Stomach (tissue), 9 donors: ENCODE measurements around the gene TTC39C. TPM values are rescaled to one million over a fixed set of nuclear protein-coding genes. Genes with fewer than 3 reads are reported as not detected.

Experiments used
- DNase-seq, 2 donors: peaks; one replicate each; pipeline versions ENCODE4 v3.0.0 to v3.0.0-alpha.2; 2013 to 2019
- H3K27ac ChIP-seq, 5 donors: fragments of 200-600 bp in 4 of 5; sonication (generic) in 4 of 5; one replicate each; pipeline ENCODE4 v1.5.1; 2013 to 2019; ENCODE audit warnings: mild to moderate bottlenecking in 1 of 5, moderate library complexity in 1 of 5
- H3K27me3 ChIP-seq, 3 donors: fragments of 200-600 bp; sonication (generic); one replicate each; pipeline ENCODE4 v1.5.1; 2017 to 2019; ENCODE audit warnings: mixed run types in 1 of 3
- H3K36me3 ChIP-seq, 4 donors: fragments of 200-600 bp; sonication (generic); 1 replicate in 3 of 4; 2 replicates in 1 of 4; pipeline ENCODE4 v1.5.1; 2016 to 2019
- H3K4me1 ChIP-seq, 4 donors: fragments of 200-600 bp; sonication (generic); one replicate each; pipeline ENCODE4 v1.5.1; 2016 to 2019
- H3K4me3 ChIP-seq, 4 donors: fragments of 200-600 bp; sonication (generic) in 3 of 4; one replicate each; pipeline ENCODE4 v1.5.1; 2016 to 2019; ENCODE audit warnings: mild to moderate bottlenecking in 1 of 4
- H3K9me3 ChIP-seq, 4 donors: fragments of 200-600 bp; sonication (generic); one replicate each; pipeline ENCODE4 v1.5.1; 2016 to 2019
- CTCF ChIP-seq, 7 experiments: fragments of 450-650 bp in 4 of 7; fragments of 200-600 bp in 3 of 7; sonication (generic) in 3 of 7; IDR thresholded peaks; one replicate each; pipeline ENCODE4 v1.5.1; 2016 to 2019; ENCODE audit warnings: antibody characterized with exemption in 7 of 7, control low read depth in 2 of 7, mild to moderate bottlenecking in 1 of 7
- EP300 ChIP-seq: sonication (generic); formaldehyde crosslinking; IDR thresholded peaks from one replicate; pipeline ENCODE4 v1.6.1; 2017; ENCODE audit warnings: antibody characterized with exemption
- POLR2A ChIP-seq, 4 donors: fragments of 450-650 bp; IDR thresholded peaks; one replicate each; pipeline ENCODE4 v1.6.1; 2016; ENCODE audit warnings: antibody characterized with exemption in 4 of 4, control low read depth in 2 of 4, mild to moderate bottlenecking in 1 of 4, moderate library complexity in 1 of 4
- POLR2AphosphoS5 ChIP-seq, 3 donors: sonication (generic); formaldehyde crosslinking; IDR thresholded peaks; one replicate each; pipeline ENCODE4 v1.6.1; 2016; ENCODE audit warnings: antibody characterized with exemption in 3 of 3
- WGBS, 5 donors: extraction: QIAGEN DNeasy Blood & Tissue Kit in 3 of 5; methylation state at CpG; one replicate each; pipeline versions ENCODE4 v1.1.5 to v1.1.7; 2013 to 2018; 5-methylcytosine and 5-hydroxymethylcytosine counted together
- intact Hi-C: fragments of 100-400 bp; cut with DNase I; formaldehyde crosslinking; loops from one replicate; pipeline ENCODE4 v1.15.1; 2023; ENCODE audit warnings: low total_unique reads
- polyA plus RNA-seq, 3 donors: library from polyadenylated mRNA; stranded (reverse); fragments of 200-250 nt; gene quantifications; one replicate each; pipeline ENCODE4 v1.2.3, GENCODE V29; 2013
- total RNA-seq, 5 donors: library from RNA; depleted of rRNA; stranded (reverse); fragments of >200 nt; gene quantifications; one replicate each; pipeline versions ENCODE4 v1.1.0 to v1.2.3, GENCODE V29; 2014 to 2016
- donor health status: healthy with polysubstance abuse.
- donor health status: Bipolar disorder and iron deficiency.
- donor health status: healthy.

Gene TTC39C
- total and polyA plus RNA-seq, 8 donors, result 1.8 to 42.0 (median 21.3) TPM

- intact Hi-C loops, result no loop called here
- no peak overlapping the region for H3K4me3 ChIP-seq
- H3K27me3 ChIP-seq, result no peaks in the 10 kb centered on the region
- WGBS, 5 donors, result 75 to 86% (median 78%) methylated on average over 4 of the region's 4 CpGs
- no peak for DNase-seq
- H3K4me1 ChIP-seq, result no peaks in the 10 kb centered on the region
- no peak for TF ChIP-seq CTCF (IDR thresholded peaks at IDR 0.05)
- no peak for TF ChIP-seq POLR2AphosphoS5 (IDR thresholded peaks at IDR 0.05)
- TF ChIP-seq POLR2A (IDR thresholded peaks at IDR 0.05), result no peak
- no peak for TF ChIP-seq EP300
- H3K9me3 ChIP-seq, result no peaks in the 10 kb centered on the region
- H3K27ac ChIP-seq, result no peak overlapping the region
- H3K36me3 ChIP-seq, result peaks cover 0 to 12% (median 11%) of the 10 kb centered on the region in 4 donors
Observed at GRCh38 chr18:24104486-24104885, 89.9 kb downstream of the TTC39C start.

GRCh38 chr18:24108641-24109040, 94.1 kb downstream of the TTC39C start:
- no peak for DNase-seq
- 38 to 84% (median 64%) methylated on average over 1 of the region's 1 CpG for WGBS, 5 donors
- intact Hi-C loops, result no loop called here

GRCh38 chr18:24111936-24112335, 97.4 kb downstream of the TTC39C start:
- Histone ChIP-seq H3K9me3 (no peaks in the 10 kb centered on the region), H3K27me3 (no peaks in the 10 kb centered on the region), H3K27ac (no peak overlapping the region), H3K36me3 (peaks cover 0 to 19% (median 13%) of the 10 kb centered on the region in 4 donors), H3K4me1 (peaks cover 0 to 21% (median 2%) of the 10 kb centered on the region in 4 donors), H3K4me3 (no peak overlapping the region)
- intact Hi-C loops, result loop anchor here (10.0 kb wide), 1 partner anchor 177 kb away; no protein-coding TSS in a partner anchor
- 93 to 100% (median 96%) methylated on average over 2 of the region's 2 CpGs for WGBS, 5 donors
- TF ChIP-seq POLR2AphosphoS5 (IDR thresholded peaks at IDR 0.05), result no peak
- no peak for TF ChIP-seq EP300
- TF ChIP-seq POLR2A (IDR thresholded peaks at IDR 0.05), result no peak
- no peak for TF ChIP-seq CTCF (IDR thresholded peaks at IDR 0.05)
- no peak for DNase-seq

More at GRCh38 chr18:24108641-24109040, 94.1 kb downstream of the TTC39C start:
- no peak for TF ChIP-seq CTCF (IDR thresholded peaks at IDR 0.05)
- TF ChIP-seq POLR2AphosphoS5 (IDR thresholded peaks at IDR 0.05), result no peak
- TF ChIP-seq EP300, result no peak
- no peak overlapping the region for H3K4me3 ChIP-seq
- H3K36me3 ChIP-seq, result peaks cover 0 to 6% (median 3%) of the 10 kb centered on the region in 4 donors
- no peaks in the 10 kb centered on the region for H3K9me3 ChIP-seq
- H3K27ac ChIP-seq, result no peak overlapping the region
- H3K27me3 ChIP-seq, result no peaks in the 10 kb centered on the region
- H3K4me1 ChIP-seq, result peaks cover 0 to 9% (median 0%) of the 10 kb centered on the region in 4 donors

DNA sequence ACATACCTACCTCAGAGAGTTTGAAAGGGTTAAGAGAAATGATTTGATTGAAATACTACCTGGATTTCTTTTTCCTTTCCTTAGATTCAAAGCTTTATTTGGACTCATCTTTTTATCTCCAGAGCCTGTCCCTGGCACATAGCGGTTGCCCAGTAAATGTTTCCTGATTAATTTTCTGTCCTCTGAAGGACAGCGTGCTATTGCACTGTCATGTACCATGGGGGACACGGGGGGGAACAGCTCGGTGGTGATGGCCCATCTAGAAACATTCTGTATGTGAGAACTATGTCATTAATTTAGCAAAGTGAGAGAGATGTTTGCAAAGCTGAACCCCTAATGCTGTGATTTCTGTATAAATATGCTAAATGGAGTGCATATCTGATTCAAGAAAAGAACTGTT, 97.9 kb downstream of the TTC39C start:
- TF ChIP-seq EP300 (no peak), POLR2AphosphoS5 (IDR thresholded peaks at IDR 0.05) (no peak), CTCF (IDR thresholded peaks at IDR 0.05) (no peak), POLR2A (IDR thresholded peaks at IDR 0.05) (no peak)
- H3K27me3 ChIP-seq, result no peaks in the 10 kb centered on the region
- H3K36me3 ChIP-seq, result peaks cover 0 to 19% (median 17%) of the 10 kb centered on the region in 4 donors
- no peak overlapping the region for H3K27ac ChIP-seq
- intact Hi-C loops, result loop anchor here (10.0 kb wide), 1 partner anchor 178 kb away; no protein-coding TSS in a partner anchor
- 91 to 95% (median 92%) methylated on average over 4 of the region's 4 CpGs for WGBS, 5 donors
- DNase-seq, result no peak
- H3K4me3 ChIP-seq, result no peak overlapping the region
- H3K4me1 ChIP-seq, result peaks cover 0 to 21% (median 2%) of the 10 kb centered on the region in 4 donors
- no peaks in the 10 kb centered on the region for H3K9me3 ChIP-seq
